Astrocyte (in vitro differentiated cells and primary cell): Measurements from ENCODE around the gene RAB9B.

Experiments used
- EZH2 ChIP-seq: IDR thresholded peaks from 2 replicates; pipeline ENCODE4 v1.6.1; 2012; ENCODE audit warnings: mild to moderate bottlenecking, low read length, inconsistent platforms; ENCODE audit not compliant: insufficient read depth
- TF ChIP-seq, protein P1 (sequence below): IDR thresholded peaks from 2 replicates; pipeline ENCODE4 v1.5.1; 2011; ENCODE audit warnings: low read depth, mild to moderate bottlenecking, inconsistent platforms, low read length, moderate library complexity; ENCODE audit not compliant: insufficient read depth

DNA sequence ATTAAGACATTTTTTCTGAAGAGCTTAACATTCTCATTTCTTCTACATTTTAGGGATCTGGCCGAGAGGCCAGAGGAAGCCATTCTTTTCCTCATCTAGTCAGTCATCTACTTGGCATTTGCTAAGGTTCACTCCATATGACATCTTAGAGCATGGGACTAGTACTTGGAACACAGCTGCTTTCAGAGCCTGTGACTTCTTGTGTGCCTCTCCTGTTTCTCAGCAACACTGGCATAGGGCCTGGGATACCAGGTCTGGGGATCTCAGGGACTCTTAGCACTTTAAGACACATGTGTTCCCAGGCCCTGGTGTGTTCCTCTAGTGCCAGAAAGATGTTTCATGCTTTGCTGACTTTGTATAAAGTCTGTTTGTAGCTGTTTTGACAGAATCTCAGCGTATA is 48.1 kb downstream of the RAB9B start:
- TF ChIP-seq, protein P1, sequence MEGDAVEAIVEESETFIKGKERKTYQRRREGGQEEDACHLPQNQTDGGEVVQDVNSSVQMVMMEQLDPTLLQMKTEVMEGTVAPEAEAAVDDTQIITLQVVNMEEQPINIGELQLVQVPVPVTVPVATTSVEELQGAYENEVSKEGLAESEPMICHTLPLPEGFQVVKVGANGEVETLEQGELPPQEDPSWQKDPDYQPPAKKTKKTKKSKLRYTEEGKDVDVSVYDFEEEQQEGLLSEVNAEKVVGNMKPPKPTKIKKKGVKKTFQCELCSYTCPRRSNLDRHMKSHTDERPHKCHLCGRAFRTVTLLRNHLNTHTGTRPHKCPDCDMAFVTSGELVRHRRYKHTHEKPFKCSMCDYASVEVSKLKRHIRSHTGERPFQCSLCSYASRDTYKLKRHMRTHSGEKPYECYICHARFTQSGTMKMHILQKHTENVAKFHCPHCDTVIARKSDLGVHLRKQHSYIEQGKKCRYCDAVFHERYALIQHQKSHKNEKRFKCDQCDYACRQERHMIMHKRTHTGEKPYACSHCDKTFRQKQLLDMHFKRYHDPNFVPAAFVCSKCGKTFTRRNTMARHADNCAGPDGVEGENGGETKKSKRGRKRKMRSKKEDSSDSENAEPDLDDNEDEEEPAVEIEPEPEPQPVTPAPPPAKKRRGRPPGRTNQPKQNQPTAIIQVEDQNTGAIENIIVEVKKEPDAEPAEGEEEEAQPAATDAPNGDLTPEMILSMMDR: no peak
- no peak for TF ChIP-seq EZH2
